Measurements from ENCODE around the gene ACAD11.

DNA sequence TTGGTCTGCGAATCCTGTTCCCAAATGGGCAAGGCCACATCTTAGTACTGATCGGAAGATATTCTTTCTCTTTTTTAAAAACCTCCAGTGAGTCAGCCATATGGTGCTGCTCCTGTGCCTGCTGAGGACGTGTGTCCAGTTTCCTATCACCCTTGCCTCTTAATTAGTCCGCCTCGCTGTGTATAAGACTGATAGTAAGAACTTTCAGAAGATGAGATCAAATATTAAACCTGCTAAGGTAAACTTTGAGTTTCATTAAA, 1.1 kb upstream of the ACAD11 start:
- TF ChIP-seq, protein P1, sequence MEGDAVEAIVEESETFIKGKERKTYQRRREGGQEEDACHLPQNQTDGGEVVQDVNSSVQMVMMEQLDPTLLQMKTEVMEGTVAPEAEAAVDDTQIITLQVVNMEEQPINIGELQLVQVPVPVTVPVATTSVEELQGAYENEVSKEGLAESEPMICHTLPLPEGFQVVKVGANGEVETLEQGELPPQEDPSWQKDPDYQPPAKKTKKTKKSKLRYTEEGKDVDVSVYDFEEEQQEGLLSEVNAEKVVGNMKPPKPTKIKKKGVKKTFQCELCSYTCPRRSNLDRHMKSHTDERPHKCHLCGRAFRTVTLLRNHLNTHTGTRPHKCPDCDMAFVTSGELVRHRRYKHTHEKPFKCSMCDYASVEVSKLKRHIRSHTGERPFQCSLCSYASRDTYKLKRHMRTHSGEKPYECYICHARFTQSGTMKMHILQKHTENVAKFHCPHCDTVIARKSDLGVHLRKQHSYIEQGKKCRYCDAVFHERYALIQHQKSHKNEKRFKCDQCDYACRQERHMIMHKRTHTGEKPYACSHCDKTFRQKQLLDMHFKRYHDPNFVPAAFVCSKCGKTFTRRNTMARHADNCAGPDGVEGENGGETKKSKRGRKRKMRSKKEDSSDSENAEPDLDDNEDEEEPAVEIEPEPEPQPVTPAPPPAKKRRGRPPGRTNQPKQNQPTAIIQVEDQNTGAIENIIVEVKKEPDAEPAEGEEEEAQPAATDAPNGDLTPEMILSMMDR (conservative IDR thresholded peaks at IDR 0.05; ENCODE audit: low read length): no peak
- no peak for TF ChIP-seq EZH2phosphoT487 (IDR thresholded peaks at IDR 0.05; ENCODE audit: borderline replicate concordance, low read depth, low read length)

Data from OCI-LY7 (cell line).